Fibroblast of lung (primary cell): Measurements from ENCODE around the gene LAYN. TPM values are rescaled to one million over a fixed set of nuclear protein-coding genes. Genes with fewer than 3 reads are reported as not detected.

Experiments used
- DNase-seq, 2 donors: peaks; one replicate each; pipeline versions ENCODE4 v3.0.0 to v3.0.0-alpha.2; 2010; ENCODE audit warnings: low read depth in 2 of 2
- H2AFZ ChIP-seq: 2 replicates; pipeline ENCODE4 v1.5.1; 2012; ENCODE audit warnings: low read length, control low read depth, inconsistent platforms
- H3K27ac ChIP-seq: 2 replicates; pipeline ENCODE4 v1.5.1; 2011; ENCODE audit warnings: low read length, control low read depth; ENCODE audit not compliant: insufficient read depth
- H3K27me3 ChIP-seq: 2 replicates; pipeline ENCODE4 v1.5.1; 2011; ENCODE audit warnings: mild to moderate bottlenecking, low read length; ENCODE audit not compliant: control insufficient read depth, insufficient read depth
- H3K36me3 ChIP-seq: 2 replicates; pipeline ENCODE4 v1.5.1; 2011; ENCODE audit warnings: low read length; ENCODE audit not compliant: control insufficient read depth, insufficient read depth
- H3K4me1 ChIP-seq: 2 replicates; pipeline ENCODE4 v1.5.1; 2011; ENCODE audit warnings: low read length; ENCODE audit not compliant: control insufficient read depth, insufficient read depth; ENCODE audit errors: extremely low read depth
- H3K4me2 ChIP-seq: 2 replicates; pipeline ENCODE4 v1.5.1; 2011; ENCODE audit warnings: low read length, control low read depth; ENCODE audit not compliant: insufficient read depth; ENCODE audit errors: extremely low read depth
- H3K4me3 ChIP-seq, 4 experiments: fragments of 200-600 bp in 1 of 4; sonication (generic) in 1 of 4; replicated peaks in 1 of 4; 2 replicates each; pipeline ENCODE4 v1.5.1; 2011 to 2016; ENCODE audit warnings: low read length in 4 of 4, low read depth in 3 of 4, mild to moderate bottlenecking in 3 of 4, control low read depth in 2 of 4, inconsistent platforms in 1 of 4, mixed read lengths in 1 of 4; ENCODE audit not compliant: insufficient read depth in 1 of 4; ENCODE audit errors: control extremely low read depth in 1 of 4
- H3K79me2 ChIP-seq: 2 replicates; pipeline ENCODE4 v1.5.1; 2012; ENCODE audit warnings: mild to moderate bottlenecking, low read length, inconsistent platforms; ENCODE audit not compliant: control insufficient read depth, insufficient read depth
- H3K9ac ChIP-seq: 2 replicates; pipeline ENCODE4 v1.5.1; 2011; ENCODE audit warnings: mild to moderate bottlenecking, low read length, control low read depth; ENCODE audit not compliant: insufficient read depth
- H3K9me3 ChIP-seq: 2 replicates; pipeline ENCODE4 v1.5.1; 2012; ENCODE audit warnings: low read depth, low read length; ENCODE audit not compliant: control insufficient read depth, insufficient read depth
- H4K20me1 ChIP-seq: 2 replicates; pipeline ENCODE4 v1.5.1; 2011; ENCODE audit warnings: low read length; ENCODE audit not compliant: control insufficient read depth, insufficient read depth; ENCODE audit errors: extremely low read depth
- EZH2 ChIP-seq: IDR thresholded peaks from 2 replicates; pipeline ENCODE4 v1.5.1; 2012; ENCODE audit warnings: low read length, control low read depth, mild to moderate bottlenecking; ENCODE audit errors: missing control alignments
- polyA plus RNA-seq, 2 donors: library from polyadenylated mRNA; depleted of rRNA in 1 of 2; stranded (reverse) in 1 of 2; unstranded in 1 of 2; fragments of >200 nt; gene quantifications; 2 replicates each; pipeline ENCODE4 v1.2.1, GENCODE V29; 2011 to 2012; ENCODE audit warnings: missing spikeins in 1 of 2
- total RNA-seq: library from RNA; depleted of rRNA; stranded (reverse); fragments of >200 nt; gene quantifications from 2 replicates; pipeline ENCODE4 v1.2.1, GENCODE V29; 2014
- TF ChIP-seq, protein P1 (sequence below), 2 donors: IDR thresholded peaks in 1 of 2; conservative IDR thresholded peaks in 1 of 2; 1 replicate in 1 of 2; 2 replicates in 1 of 2; pipeline ENCODE4 v1.5.1; 2011 to 2012; ENCODE audit warnings: low read length in 2 of 2, control low read depth in 1 of 2, inconsistent platforms in 1 of 2, low read depth in 1 of 2, mild to moderate bottlenecking in 1 of 2

The LAYN gene
- total and polyA plus RNA-seq, 2 donors (not counting 1 experiment from before 2014, with no cell fraction given): 117 to 140 TPM

DNA sequence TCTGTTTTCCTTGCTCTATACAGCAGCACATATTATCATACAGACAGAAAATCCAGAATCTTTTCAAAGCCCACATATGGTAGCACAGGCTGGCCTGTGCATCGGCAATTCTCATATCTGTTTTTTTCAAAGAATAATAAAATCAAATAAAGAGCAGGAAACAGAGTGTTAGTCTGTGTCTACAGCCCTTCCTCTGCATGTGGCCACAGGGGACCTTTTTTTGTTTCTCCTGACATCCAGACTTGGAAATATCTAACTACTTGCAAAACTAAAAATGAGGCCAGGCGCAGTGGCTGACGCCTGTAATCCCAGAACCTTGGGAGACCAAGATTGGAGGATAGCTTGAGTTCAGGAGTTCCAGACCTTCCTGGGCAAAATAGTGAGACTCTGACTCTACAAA, 20.3 kb downstream of the LAYN start:
- Histone ChIP-seq H3K79me2 (no peaks in the 10 kb centered on the region), H3K4me3 (no peak overlapping the region), H3K27me3 (no peaks in the 10 kb centered on the region), H3K9ac (no peak overlapping the region), H2AFZ (no peak overlapping the region), H3K36me3 (peaks cover 10% of the 10 kb centered on the region), H4K20me1 (no peaks in the 10 kb centered on the region), H3K9me3 (peaks cover 2% of the 10 kb centered on the region), H3K27ac (peak overlapping the region; percentile 45), H3K4me1 (peaks cover 41% of the 10 kb centered on the region), H3K4me2 (no peak overlapping the region)
- no peak for TF ChIP-seq EZH2
- TF ChIP-seq, protein P1, sequence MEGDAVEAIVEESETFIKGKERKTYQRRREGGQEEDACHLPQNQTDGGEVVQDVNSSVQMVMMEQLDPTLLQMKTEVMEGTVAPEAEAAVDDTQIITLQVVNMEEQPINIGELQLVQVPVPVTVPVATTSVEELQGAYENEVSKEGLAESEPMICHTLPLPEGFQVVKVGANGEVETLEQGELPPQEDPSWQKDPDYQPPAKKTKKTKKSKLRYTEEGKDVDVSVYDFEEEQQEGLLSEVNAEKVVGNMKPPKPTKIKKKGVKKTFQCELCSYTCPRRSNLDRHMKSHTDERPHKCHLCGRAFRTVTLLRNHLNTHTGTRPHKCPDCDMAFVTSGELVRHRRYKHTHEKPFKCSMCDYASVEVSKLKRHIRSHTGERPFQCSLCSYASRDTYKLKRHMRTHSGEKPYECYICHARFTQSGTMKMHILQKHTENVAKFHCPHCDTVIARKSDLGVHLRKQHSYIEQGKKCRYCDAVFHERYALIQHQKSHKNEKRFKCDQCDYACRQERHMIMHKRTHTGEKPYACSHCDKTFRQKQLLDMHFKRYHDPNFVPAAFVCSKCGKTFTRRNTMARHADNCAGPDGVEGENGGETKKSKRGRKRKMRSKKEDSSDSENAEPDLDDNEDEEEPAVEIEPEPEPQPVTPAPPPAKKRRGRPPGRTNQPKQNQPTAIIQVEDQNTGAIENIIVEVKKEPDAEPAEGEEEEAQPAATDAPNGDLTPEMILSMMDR (conservative IDR thresholded peaks at IDR 0.05 in 1 of 2, IDR thresholded peaks at IDR 0.05 in 1 of 2; ENCODE audit: low read depth in 1 of 2, low read length in 2 of 2): no peak
- DNase-seq: no peak

DNA sequence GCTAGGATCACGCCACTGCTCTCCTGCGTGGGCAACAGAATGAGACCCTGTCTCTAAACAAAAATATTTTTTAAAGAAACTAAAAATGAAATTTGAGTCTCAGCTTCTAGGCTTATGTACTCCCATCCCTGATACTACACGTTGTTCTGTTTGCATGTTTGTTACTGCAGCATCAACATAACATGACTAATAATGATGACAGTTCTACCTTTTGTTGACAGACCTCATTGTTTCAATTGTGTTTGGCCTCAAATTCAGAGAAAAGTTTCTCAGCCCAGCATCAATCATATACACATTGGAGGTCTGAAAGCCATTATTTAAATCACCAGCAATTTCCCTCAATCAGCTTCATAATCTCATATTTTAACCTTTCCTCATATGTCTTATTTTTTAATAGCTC, 20.8 kb downstream of the LAYN start:
- Histone ChIP-seq H3K9ac (no peak overlapping the region), H3K4me2 (no peak overlapping the region), H3K4me3 (no peak overlapping the region), H3K27me3 (no peaks in the 10 kb centered on the region), H3K9me3 (no peaks in the 10 kb centered on the region), H3K79me2 (no peaks in the 10 kb centered on the region), H4K20me1 (no peaks in the 10 kb centered on the region), H3K4me1 (peaks cover 39% of the 10 kb centered on the region), H2AFZ (no peak overlapping the region), H3K27ac (peak overlapping the region; percentile 32), H3K36me3 (peaks cover 6% of the 10 kb centered on the region)
- TF ChIP-seq, protein P1 (conservative IDR thresholded peaks at IDR 0.05 in 1 of 2, IDR thresholded peaks at IDR 0.05 in 1 of 2; ENCODE audit: low read depth in 1 of 2, low read length in 2 of 2): no peak
- TF ChIP-seq EZH2: no peak
- no peak for DNase-seq

DNA sequence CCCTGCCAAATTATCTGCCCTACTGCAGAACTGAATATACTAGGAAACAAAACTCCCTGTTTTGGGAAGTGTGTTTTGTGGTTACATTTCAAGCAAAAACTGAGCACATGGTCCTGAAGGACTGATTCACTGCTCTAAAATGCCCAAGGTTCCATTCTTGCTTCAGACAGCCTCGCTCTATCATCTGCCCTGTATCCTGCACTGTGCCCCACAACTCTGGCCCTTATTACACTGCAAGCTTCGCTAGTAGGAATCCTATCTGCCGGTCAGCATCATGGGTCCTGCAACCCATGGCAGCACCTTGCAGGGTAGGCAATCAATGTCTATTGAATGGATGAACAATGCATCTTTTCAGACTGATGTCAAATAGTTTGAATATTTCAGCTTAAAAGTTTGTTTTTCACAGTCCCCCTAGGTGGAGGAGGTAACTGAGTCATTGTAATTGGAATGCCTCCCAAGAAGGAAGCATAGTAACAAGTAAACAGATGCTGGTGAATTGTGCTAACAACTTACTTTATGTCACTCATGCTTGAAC, 21.3 kb downstream of the LAYN start:
- no peak for TF ChIP-seq EZH2
- TF ChIP-seq, protein P1 (conservative IDR thresholded peaks at IDR 0.05 in 1 of 2, IDR thresholded peaks at IDR 0.05 in 1 of 2; ENCODE audit: low read depth in 1 of 2, low read length in 2 of 2): no peak
- no peak overlapping the region for H3K4me3 ChIP-seq
- H4K20me1 ChIP-seq: no peaks in the 10 kb centered on the region
- peaks cover 34% of the 10 kb centered on the region for H3K4me1 ChIP-seq
- H3K9ac ChIP-seq: no peak overlapping the region
- no peaks in the 10 kb centered on the region for H3K9me3 ChIP-seq
- H2AFZ ChIP-seq: no peak overlapping the region
- no peaks in the 10 kb centered on the region for H3K27me3 ChIP-seq
- peaks cover 6% of the 10 kb centered on the region for H3K36me3 ChIP-seq
- peak; percentile 76 to 90 for DNase-seq
- peak overlapping the region; percentile 44 for H3K4me2 ChIP-seq
- peak overlapping the region; percentile 32 for H3K27ac ChIP-seq
- H3K79me2 ChIP-seq: no peaks in the 10 kb centered on the region
